ENCODE data around the gene HOXA11.

The HOXA11 gene

GRCh38 chr7:27158436-27159265, 26.4 kb downstream of the HOXA11 start:
- no peak for DNase-seq (ENCODE audit: low read depth in 2 of 2)

- DNase-seq (ENCODE audit: low read depth in 2 of 2), result no peak
These were observed 27.2 kb downstream of the HOXA11 start for GRCh38 chr7:27157702-27158431.

GRCh38 chr7:27156916-27157701, 27.9 kb downstream of the HOXA11 start:
- DNase-seq (ENCODE audit: low read depth in 2 of 2), result no peak

GRCh38 chr7:27156508-27156898, 28.5 kb downstream of the HOXA11 start, which contains the start of gene HOXA7:
HOXA7 (minus strand) TSS chr7:27156675; CDS start chr7:27156545, 130 bp downstream.
- no peak for DNase-seq (ENCODE audit: low read depth in 2 of 2)

- no peak for DNase-seq (ENCODE audit: low read depth in 2 of 2)
These were observed 29.1 kb downstream of the HOXA11 start for GRCh38 chr7:27155816-27156507.

- DNase-seq (ENCODE audit: low read depth in 2 of 2), result peak in 1 of 2 donors; percentile 49
These were observed 29.9 kb downstream of the HOXA11 start for GRCh38 chr7:27154901-27155815.

GRCh38 chr7:27154369-27154768, 30.7 kb downstream of the HOXA11 start:
- DNase-seq (ENCODE audit: low read depth in 2 of 2), result no peak

- DNase-seq (ENCODE audit: low read depth in 2 of 2), result no peak
These were observed 31.5 kb downstream of the HOXA11 start for GRCh38 chr7:27153526-27153925.

- DNase-seq (ENCODE audit: low read depth in 2 of 2), result no peak
These were observed 32.1 kb downstream of the HOXA11 start for GRCh38 chr7:27152816-27153442.

- no peak for DNase-seq (ENCODE audit: low read depth in 2 of 2)
These were observed 32.9 kb downstream of the HOXA11 start, which contains the start of gene HOXA3 for GRCh38 chr7:27151931-27152815. HOXA3 (minus strand) TSS chr7:27152583; CDS start chr7:27110640, 41,943 bp downstream.

GRCh38 chr7:27151341-27151930, 33.6 kb downstream of the HOXA11 start:
- no peak for DNase-seq (ENCODE audit: low read depth in 2 of 2)

GRCh38 chr7:27150568-27151340, 34.3 kb downstream of the HOXA11 start:
- DNase-seq (ENCODE audit: low read depth in 2 of 2), result peak; percentile 47 to 67

GRCh38 chr7:27149842-27150567, 35.0 kb downstream of the HOXA11 start:
- DNase-seq (ENCODE audit: low read depth in 2 of 2), result no peak

- no peak for DNase-seq (ENCODE audit: low read depth in 2 of 2)
These were observed 36.0 kb downstream of the HOXA11 start for GRCh38 chr7:27148756-27149641.

GRCh38 chr7:27148031-27148755, 36.8 kb downstream of the HOXA11 start:
- DNase-seq (ENCODE audit: low read depth in 2 of 2), result no peak
